ENCODE data around the gene KAZN.

Gene KAZN

GRCh38 chr1:14972107-14972506 lies 373.6 kb downstream of the KAZN start:
- Histone ChIP-seq H3K9me3 (ENCODE audit: insufficient read depth, low read depth, low read length) (no peaks in the 10 kb centered on the region), H3F3A (ENCODE audit: low read depth) (no peaks in the 10 kb centered on the region), H3K4me3 (ENCODE audit: low read length, poor library complexity, severe bottlenecking) (no peak overlapping the region), H2AFZ (ENCODE audit: low read length) (no peak overlapping the region), H4K20me1 (ENCODE audit: insufficient read depth, low read length, poor library complexity, severe bottlenecking) (no peaks in the 10 kb centered on the region), H3K79me2 (ENCODE audit: insufficient read depth, low read length) (no peaks in the 10 kb centered on the region), H3K36me3 (ENCODE audit: insufficient read depth, low read length) (no peaks in the 10 kb centered on the region), H3K9ac (ENCODE audit: low read depth, low read length, poor library complexity, severe bottlenecking) (no peak overlapping the region), H3K4me1 (ENCODE audit: insufficient read depth, low read length, poor library complexity, severe bottlenecking) (peaks cover 11% of the 10 kb centered on the region), H3K4me2 (ENCODE audit: low read depth, low read length, poor library complexity, severe bottlenecking) (no peak overlapping the region), H3K9me2 (replicated peaks; ENCODE audit: low read depth, low read length) (no peaks in the 10 kb centered on the region), H3K27me3 (ENCODE audit: insufficient read depth, low read length, poor library complexity, severe bottlenecking) (peaks cover 13% of the 10 kb centered on the region)
- TF ChIP-seq EZH2phosphoT487 (IDR thresholded peaks at IDR 0.05; ENCODE audit: borderline replicate concordance) (no peak), CTCF (conservative IDR thresholded peaks at IDR 0.05; ENCODE audit: low read length) (no peak)

GRCh38 chr1:14973773-14974172 lies 375.3 kb downstream of the KAZN start:
- Histone ChIP-seq H3K27me3 (ENCODE audit: insufficient read depth, low read length, poor library complexity, severe bottlenecking) (peaks cover 6% of the 10 kb centered on the region), H3K4me2 (ENCODE audit: low read depth, low read length, poor library complexity, severe bottlenecking) (no peak overlapping the region), H3K79me2 (ENCODE audit: insufficient read depth, low read length) (no peaks in the 10 kb centered on the region), H4K20me1 (ENCODE audit: insufficient read depth, low read length, poor library complexity, severe bottlenecking) (no peaks in the 10 kb centered on the region), H3K4me3 (ENCODE audit: low read length, poor library complexity, severe bottlenecking) (no peak overlapping the region), H3K36me3 (ENCODE audit: insufficient read depth, low read length) (no peaks in the 10 kb centered on the region), H3K9ac (ENCODE audit: low read depth, low read length, poor library complexity, severe bottlenecking) (no peak overlapping the region), H3K9me3 (ENCODE audit: insufficient read depth, low read depth, low read length) (no peaks in the 10 kb centered on the region), H2AFZ (ENCODE audit: low read length) (no peak overlapping the region), H3K9me2 (replicated peaks; ENCODE audit: low read depth, low read length) (no peaks in the 10 kb centered on the region), H3K4me1 (ENCODE audit: insufficient read depth, low read length, poor library complexity, severe bottlenecking) (peaks cover 7% of the 10 kb centered on the region), H3F3A (ENCODE audit: low read depth) (no peaks in the 10 kb centered on the region)
- TF ChIP-seq CTCF (conservative IDR thresholded peaks at IDR 0.05; ENCODE audit: low read length), result no peak
- no peak for TF ChIP-seq EZH2phosphoT487 (IDR thresholded peaks at IDR 0.05; ENCODE audit: borderline replicate concordance)

- no peaks in the 10 kb centered on the region for H4K20me1 ChIP-seq (ENCODE audit: insufficient read depth, low read length, poor library complexity, severe bottlenecking)
- H3K9ac ChIP-seq (ENCODE audit: low read depth, low read length, poor library complexity, severe bottlenecking), result no peak overlapping the region
- H3K9me3 ChIP-seq (ENCODE audit: insufficient read depth, low read depth, low read length), result no peaks in the 10 kb centered on the region
- H3F3A ChIP-seq (ENCODE audit: low read depth), result no peaks in the 10 kb centered on the region
- TF ChIP-seq CTCF (conservative IDR thresholded peaks at IDR 0.05; ENCODE audit: low read length) (no peak), EZH2phosphoT487 (IDR thresholded peaks at IDR 0.05; ENCODE audit: borderline replicate concordance) (no peak)
- no peaks in the 10 kb centered on the region for H3K36me3 ChIP-seq (ENCODE audit: insufficient read depth, low read length)
- no peaks in the 10 kb centered on the region for H3K9me2 ChIP-seq (replicated peaks; ENCODE audit: low read depth, low read length)
- H3K4me1 ChIP-seq (ENCODE audit: insufficient read depth, low read length, poor library complexity, severe bottlenecking), result peaks cover 2% of the 10 kb centered on the region
- no peak overlapping the region for H3K4me2 ChIP-seq (ENCODE audit: low read depth, low read length, poor library complexity, severe bottlenecking)
- no peaks in the 10 kb centered on the region for H3K79me2 ChIP-seq (ENCODE audit: insufficient read depth, low read length)
- H3K27me3 ChIP-seq (ENCODE audit: insufficient read depth, low read length, poor library complexity, severe bottlenecking), result peaks cover 6% of the 10 kb centered on the region
- H3K4me3 ChIP-seq (ENCODE audit: low read length, poor library complexity, severe bottlenecking), result no peak overlapping the region
- H2AFZ ChIP-seq (ENCODE audit: low read length), result no peak overlapping the region
These were observed 375.9 kb downstream of the KAZN start for GRCh38 chr1:14974361-14974760.
